Measurements from ENCODE around the gene NR2F6.
"Not testable (repeated sequence)": the region's sequence is repeated elsewhere in the genome, so short reads cannot be mapped to it uniquely, and the experiment has no call there.

Gene NR2F6

DNA sequence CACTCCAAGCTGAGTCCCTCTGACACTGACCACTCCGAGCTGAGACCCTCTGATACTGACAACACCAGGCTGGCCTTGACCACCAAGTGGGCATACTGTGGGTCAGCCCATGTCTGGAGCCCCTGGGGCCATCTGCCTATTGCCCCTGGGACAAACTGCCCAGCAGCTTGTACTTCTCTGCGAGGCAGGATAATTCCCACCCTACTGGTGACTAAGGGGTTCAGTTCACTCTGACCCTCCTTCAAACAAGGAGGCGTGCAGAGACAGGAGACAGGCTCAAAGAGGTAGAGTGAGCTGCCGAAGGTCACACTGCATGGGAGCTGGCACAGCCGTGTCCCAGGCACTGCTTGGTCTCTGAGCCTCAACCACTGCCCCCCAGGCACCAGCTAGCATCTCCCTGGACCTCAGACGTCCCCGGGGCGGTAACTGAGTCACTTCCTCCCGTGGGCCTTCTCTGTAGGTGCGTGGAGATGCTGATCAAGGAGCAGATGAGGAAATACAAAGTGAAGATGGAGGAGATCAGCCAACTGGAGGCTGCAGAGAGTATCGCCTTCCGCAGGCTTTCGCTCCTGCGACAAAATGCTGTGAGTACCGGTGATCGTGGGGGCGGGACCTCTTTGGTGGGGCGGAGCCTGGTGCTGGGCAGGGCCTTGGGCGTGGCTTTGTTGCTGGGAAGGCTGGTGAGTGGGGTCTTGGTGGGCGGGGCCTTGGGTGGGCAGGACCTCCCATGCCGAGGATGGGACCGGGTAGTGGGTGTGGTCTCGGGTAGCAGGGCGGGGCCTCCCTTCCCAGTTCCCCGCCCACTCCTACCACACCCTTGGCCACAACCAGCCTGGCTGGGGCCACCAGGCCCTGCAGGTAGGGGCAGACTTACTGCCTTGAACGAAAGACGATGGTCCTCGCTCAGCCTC, 36.3 kb downstream of the NR2F6 start:
- no peak for DNase-seq

DNA sequence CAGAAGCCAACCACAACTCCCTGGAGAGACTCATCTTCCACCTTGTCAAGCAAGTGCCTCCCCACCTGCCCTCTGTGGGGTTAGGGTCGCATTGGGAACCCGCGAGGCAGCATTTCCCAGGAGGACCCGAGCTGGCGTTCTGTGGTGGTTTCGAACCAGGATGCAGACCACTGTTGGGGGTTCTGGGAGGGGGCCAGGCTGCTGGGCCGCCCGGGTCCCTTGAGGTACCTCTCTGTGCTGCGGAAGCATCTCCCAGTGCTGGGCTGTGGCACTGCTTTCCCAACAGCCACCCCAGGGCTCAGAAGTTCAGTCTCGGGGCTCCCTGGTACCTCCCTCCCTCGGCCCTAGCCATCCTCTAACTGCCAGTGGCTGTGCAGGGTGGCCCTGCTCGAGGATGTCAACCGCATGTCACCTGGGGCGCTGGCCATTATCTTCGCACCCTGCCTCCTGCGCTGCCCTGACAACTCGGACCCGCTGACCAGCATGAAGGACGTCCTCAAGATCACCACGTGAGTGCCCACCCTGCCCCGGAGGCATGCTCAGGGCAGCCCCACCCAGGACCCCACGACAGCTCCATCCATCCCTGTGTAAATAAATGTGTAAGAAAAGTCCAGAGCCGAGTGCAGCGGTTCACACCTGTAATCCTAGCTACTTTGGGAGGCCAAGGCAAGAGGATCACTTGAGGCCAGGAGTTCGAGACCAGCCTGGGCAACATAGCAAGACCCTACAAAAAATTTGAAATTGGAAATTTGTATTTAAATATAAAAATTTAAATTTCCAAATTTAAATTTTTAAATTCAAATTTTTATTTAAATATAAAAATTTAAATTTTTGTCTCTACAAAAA, 38.8 kb downstream of the NR2F6 start:
- DNase-seq = no peak

DNA sequence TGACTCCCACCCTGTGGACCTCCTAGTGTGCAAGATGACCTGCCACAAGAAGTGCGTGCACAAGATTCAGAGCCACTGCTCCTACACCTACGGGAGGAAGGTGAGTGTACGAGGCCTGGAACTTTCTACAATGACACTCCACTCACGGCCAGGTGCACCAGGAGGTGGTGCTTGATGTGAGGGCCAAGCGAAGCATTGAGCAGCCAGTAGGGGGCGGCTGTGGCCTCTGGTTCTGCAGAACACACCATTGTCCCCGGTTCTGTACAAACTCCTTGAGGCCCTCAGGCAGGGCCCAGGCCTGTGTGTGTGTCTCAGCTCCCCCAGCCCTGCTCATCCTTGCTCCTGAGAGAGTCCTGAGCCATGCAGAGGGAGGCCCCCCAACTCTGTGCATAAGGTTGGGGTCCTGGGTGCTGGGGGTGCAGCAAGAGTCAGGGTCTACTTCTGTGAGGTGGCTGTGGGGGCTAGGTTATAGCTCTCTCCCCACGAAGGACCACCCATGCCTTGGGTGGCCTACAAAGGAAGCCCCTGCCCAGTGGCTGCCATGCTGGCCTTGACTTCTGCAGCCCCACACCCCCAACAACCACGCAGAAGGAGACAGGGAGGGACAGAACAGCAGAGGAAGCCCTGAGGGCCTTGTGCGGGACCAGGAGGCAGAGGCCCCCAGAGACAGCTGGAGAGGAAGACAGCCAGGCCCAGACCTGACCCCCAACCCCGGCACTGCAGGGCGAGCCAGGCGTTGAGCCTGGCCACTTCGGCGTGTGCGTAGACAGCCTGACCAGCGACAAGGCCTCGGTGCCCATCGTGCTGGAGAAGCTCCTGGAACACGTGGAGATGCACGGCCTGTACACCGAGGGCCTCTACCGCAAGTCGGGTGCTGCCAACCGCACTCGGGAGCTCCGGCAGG, 40.2 kb downstream of the NR2F6 start:
- no peak for DNase-seq

DNA sequence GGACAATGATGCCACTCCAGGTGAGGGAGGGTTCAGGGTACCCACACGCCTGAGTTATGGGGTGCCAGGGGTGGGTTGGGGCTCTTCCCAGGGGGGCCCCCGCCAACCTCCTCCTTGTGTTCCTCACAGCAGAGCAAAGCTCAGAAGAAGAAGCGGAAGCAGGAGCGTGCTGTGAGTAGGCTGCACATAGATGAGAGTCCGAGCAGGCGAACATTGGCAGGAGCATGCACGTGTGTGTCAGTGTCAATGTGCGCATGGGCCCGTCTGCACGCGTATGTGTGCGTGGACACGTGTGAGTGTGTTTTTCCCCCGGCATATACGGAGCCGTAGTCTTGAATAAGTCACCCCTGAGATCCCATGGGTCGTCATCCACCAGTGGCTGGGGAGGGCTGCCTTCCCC, 43.0 kb downstream of the NR2F6 start:
- no peak for DNase-seq

DNA sequence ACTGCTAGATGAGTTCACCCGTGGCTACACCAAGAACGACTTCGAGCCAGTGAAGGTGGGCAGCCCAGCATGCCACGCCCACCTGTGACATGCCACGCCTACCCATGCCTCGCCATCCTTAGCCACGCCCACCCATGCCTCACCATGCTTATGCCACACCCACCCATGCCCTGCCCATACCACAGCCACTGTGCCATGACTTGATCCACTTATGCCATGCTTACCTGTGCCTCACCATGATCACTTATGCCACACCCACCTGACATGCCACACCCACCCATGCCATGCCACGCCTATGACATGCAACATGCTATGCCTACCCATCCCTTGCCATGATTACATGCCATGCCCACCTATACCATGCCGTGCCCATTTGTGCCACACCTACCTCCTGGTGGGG, 43.5 kb downstream of the NR2F6 start:
- no peak for DNase-seq

DNA sequence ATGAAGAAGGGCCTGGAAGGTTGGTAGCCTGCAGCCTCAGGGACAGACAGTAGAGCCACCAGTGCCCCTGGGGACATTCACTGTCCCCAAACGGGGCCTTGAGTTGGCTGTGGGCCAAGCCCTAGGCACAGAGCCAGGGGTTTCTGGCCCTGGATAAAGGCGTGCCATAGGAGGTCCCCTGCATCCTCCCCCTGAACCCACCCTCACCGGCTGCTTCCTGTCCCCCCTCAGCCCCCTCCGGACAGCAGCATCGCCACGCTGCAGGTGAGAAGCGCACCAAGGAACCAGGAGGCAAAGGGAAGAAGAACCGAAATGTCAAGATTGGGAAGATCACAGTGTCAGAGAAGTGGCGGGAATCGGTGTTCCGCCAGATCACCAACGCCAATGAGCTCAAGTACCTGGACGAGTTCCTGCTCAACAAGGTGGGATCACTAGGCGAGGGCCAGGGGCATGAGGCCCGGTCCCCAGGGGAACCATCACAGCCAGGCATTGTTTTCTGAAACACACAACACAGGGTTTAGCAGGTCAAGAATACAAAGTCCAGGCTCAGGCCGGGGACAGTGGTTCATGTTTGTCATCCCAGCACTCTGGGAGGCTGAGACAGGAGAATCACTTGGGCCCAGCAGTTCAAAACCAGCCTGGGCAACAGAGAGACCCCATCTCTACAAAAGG, 45.2 kb downstream of the NR2F6 start:
- DNase-seq = no peak

DNA sequence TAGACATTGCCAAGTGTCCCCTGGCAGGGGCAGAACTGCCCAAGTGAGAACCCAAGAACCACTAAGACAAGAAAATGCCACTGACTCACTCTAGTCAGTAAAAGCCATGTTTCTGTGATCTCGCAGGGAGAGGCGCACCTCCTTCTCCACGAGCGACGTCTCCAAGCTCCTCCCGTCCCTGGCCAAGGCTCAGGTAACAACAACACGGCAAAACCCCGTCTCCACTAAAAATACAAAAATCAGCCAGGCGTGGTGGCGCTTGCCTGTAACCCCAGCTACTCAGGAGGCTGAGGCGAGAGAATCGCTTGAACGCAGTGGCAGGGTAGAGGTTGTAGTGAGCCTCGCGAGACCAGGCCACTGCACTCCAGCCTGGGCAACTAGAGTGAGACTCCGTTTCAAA, 48.1 kb downstream of the NR2F6 start:
- DNase-seq = no peak

DNA sequence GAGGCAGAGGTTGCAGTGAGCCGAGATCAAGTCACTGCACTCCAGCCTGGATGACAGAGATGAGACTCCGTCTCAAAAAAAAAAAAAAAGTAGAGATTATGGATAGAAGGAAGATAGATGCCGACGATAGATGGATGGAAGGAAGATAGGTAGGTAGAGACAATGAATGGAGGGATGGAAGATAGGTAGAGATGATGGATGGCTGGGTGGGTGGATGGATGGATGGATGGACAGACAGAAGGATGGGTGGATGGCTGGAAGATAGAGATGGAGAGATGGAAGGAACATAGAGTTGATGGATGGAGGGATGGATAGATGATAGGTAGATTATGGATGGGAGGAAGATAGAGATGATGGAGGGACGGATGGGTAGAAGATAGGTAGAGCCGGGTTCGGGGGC, 49.1 kb downstream of the NR2F6 start:
- no peak for DNase-seq

DNA sequence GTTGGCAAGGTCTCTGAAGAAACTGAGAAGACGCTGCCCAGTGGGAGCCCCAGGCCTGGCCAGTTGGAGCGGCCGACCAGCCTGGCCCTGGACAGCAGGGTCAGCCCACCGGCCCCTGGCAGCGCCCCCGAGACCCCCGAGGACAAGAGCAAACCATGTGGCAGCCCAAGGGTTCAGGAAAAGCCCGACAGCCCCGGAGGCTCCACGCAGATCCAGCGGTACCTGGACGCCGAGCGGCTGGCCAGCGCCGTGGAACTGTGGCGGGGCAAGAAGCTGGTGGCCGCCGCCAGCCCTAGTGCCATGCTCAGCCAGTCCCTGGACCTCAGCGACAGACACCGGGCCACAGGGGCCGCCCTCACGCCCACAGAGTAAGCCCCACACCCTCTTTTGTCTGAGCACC, 50.6 kb downstream of the NR2F6 start:
- no peak for DNase-seq

DNA sequence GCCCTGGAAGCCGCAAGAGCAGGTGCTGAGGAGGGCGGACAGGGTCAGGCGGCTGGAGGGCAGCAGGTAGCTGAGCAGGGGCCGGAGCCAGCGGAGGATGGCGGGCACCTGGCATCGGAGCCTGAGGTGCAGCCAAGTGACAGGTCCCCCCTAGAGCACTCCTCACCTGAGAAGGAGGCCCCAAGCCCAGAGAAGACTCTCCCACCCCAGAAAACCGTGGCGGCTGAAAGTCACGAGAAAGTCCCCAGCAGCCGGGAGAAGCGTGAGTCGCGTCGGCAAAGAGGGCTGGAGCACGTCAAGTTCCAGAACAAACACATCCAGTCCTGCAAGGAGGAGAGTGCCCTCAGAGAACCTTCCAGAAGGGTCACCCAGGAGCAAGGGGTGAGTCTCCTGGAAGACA, 51.1 kb downstream of the NR2F6 start:
- DNase-seq = no peak

DNA sequence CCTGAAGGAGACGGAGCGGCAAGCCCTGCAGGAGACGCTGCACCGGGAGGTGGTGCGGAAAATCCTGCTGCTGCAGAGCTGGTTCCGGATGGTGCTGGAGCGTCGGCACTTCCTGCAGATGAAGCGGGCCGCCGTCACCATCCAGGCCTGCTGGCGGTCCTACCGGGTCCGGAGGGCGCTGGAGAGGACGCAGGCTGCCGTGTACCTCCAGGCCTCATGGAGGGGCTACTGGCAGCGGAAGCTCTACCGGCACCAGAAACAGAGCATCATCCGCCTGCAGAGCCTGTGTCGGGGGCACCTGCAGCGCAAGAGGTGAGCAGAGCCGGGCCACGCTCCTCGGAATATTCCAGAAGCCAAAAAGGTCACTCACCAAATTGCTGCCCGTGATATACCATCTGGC, 53.0 kb downstream of the NR2F6 start:
- DNase-seq = no peak

DNA sequence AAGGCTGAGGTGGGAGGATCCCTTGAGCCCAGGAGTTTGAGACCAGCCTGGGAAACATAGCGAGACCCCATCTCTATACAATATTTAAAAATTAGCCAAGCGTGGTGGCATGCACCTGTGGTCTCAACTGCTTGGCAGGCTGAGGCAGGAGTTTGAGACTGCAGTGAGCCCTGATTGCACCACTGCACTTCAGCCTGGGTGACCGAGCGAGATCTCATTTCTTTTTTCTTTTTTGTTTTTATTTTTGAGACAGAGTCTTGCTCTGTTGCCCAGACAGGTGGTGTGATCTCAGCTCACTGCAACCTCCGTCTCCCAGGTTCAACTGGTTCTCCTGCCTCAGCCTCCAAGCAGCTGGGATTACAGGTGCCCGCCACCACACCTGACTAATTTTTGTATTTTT, 54.0 kb downstream of the NR2F6 start:
- DNase-seq = not testable (repeated sequence)

DNA sequence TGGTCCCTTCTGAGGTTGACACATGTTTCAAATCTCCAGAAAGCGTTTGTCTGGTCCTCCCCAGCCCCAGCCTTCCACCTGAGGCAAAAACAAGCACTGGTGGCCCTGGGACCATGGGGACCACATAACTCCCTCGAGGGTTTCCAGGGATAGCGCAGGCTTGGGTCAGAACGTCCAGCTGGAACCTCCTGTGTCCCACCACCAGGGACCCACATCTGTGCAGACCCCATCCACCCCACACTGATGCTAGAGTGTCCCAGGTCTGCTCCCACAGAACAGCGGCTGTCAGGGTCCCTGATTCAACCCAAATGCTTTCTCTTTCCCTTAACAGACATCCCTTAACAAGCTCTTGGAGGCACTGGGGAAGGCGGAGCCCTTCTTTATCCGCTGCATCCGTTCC, 60.1 kb downstream of the NR2F6 start:
- no peak for DNase-seq

DNA sequence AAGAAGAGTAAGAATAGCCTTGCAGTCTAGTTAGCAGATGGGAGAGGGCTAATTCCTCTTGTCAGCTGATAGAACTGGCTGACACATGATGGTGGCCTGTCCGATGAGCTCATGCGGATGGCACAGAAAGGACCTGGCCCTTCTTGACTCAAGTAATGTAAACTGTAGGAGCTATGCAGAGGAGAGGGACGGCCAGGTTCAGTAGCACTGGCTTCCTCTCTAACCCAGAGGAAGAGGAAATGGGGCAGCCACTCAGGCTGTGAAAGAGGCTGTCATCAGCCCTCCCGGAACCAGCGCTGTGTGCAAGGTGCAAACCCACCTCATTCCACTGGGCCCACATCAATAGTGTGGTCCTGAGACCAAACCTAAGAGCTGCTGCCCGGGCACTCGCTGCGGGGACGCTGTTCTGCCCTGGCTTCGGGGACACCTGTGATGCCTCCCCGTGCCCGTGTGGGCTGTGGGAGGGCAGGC, 61.3 kb downstream of the NR2F6 start:
- no peak for DNase-seq

DNA sequence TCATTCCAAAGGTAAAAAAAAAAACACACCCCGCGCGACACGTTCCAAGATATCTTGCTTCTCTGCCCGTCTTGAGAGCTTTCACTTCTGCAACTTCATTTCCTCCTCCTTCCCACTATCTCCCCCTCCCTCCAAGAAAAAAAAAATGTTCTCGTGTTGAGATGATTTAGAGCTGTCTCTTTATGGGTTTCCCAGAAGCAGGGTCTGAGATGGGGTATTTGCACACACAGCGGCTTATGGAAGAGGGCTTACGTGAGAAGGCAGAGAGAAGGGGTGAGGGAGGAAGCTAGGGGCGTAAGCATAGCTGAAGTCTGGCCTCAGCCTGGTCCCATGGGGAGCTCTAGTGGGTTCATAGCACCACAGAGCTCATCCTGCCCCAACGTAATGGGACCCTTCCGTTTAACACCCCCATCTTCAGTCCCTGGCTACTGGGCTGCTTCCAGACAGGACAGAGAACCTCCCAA, 61.8 kb downstream of the NR2F6 start:
- DNase-seq = no peak

DNA sequence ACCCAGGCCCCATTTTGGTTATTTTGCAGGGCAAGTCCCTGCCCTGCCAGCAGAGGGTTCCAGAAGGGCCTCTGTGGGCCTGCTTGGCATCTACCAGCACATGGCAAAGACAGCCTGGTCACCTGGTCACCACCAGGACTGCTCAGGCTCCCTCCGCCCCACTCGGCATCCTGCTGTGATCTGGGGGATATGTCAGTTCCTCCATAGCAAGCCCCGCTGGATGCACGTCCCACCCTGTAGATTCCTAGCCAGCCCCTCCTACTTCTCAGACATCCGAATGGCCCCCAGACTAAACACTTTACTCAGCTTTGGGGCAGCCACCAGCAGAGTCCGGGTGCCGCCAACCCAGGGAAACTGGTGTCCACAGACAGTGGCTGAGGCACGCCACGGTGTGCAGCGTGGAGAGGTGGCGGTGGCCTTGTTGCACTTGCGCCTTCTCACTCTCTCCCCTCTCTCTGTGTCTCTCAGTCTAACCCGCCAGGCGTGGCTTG, 62.4 kb downstream of the NR2F6 start:
- no peak for DNase-seq

All from DMS 273 treated with DMSO at 0.1 percent for 48 hours (cell line).